ENCODE data around the gene ARHGDIB. TPM values are rescaled to one million over a fixed set of nuclear protein-coding genes. Genes with fewer than 3 reads are reported as not detected.

ARHGDIB gene
- total and polyA plus RNA-seq, 10 of the 15 experiments (the other 5 are each of a cell fraction or from before 2014, with no cell fraction given), result 796 to 2,849 (median 1,346) TPM

DNA sequence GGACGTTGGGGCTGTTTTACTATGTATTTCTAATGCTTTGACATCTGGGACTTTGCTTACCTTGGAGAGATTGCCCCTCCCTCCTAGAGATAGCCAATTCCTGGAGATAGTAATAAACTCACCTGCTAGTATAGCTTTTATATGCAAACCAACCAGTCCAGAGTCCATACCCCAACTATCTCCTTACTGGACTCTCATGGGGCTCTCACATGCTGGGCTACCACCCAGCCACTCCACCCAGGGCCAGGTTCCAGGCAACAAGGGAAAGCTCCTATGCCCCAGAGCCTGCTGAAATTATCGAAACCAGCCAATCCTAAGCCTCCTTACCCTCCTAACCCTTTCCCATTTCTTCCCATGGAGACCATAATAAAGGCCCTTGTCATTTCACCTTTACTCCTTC is 50.3 kb downstream of the ARHGDIB start:
- no TSS peak for BruUV-seq (replicated peaks)
- H4K20me1 ChIP-seq (ENCODE audit: control insufficient read depth, insufficient read depth), result no peaks in the 10 kb centered on the region
- H3K9ac ChIP-seq (ENCODE audit: control insufficient read depth, insufficient read depth, low read length), result no peak overlapping the region
- H3K36me3 ChIP-seq (ENCODE audit: control insufficient read depth in 2 of 2, insufficient read depth in 2 of 2, low read length in 1 of 2), result no peaks in the 10 kb centered on the region
- H3K4me3 ChIP-seq, result no peak overlapping the region
- in situ Hi-C loops (cut with MboI) (no loop called here), intact Hi-C loops (cut with micrococcal nuclease; ENCODE audit: unreplicated experiment) (no loop called here)
- RAD21 ChIA-PET (ENCODE audit: unreplicated experiment), result interaction anchor here (1.0 kb wide), 1 partner anchor 84 kb away, joined by 3 read pairs; no protein-coding TSS in a partner anchor
- no peak overlapping the region for H3K4me2 ChIP-seq (ENCODE audit: control insufficient read depth, insufficient read depth)
- H3K9me3 ChIP-seq (replicated peaks; ENCODE audit: control insufficient read depth, insufficient read depth, low read length), result no peaks in the 10 kb centered on the region
- POLR2A ChIA-PET, result interaction anchor here (0.5 kb wide), 1 partner anchor 386 kb away, joined by 3 read pairs; no protein-coding TSS in a partner anchor
- no peak overlapping the region for H2AFZ ChIP-seq (ENCODE audit: control insufficient read depth, low read depth, low read length)
- no peaks in the 10 kb centered on the region for H3K27me3 ChIP-seq (replicated peaks in 1 of 2; ENCODE audit: control insufficient read depth in 2 of 2, insufficient read depth in 2 of 2, low read length in 1 of 2)
- FAIRE-seq (no peak), ATAC-seq (no peak), DNase-seq (ENCODE audit: low read depth, low spot score) (no peak)
- CTCF ChIA-PET, result no interaction called here
- SMC1A ChIA-PET (ENCODE audit: uncharacterized antibody, unreplicated experiment), result interaction anchor here (0.8 to 1.7 kb wide), 2 partner anchors 16 to 25 kb away, joined by 3 to 6 read pairs; partner anchors contain the start of gene MGP
- WGBS (ENCODE audit: insufficient coverage, insufficient replicate concordance, low lambda C conversion rate, missing lambda C conversion rate), result 83% methylated on average over 2 of the region's 2 CpGs
- no peaks in the 10 kb centered on the region for H3K4me1 ChIP-seq (ENCODE audit: control insufficient read depth, insufficient read depth, low read length)
- no peak overlapping the region for H3K27ac ChIP-seq (ENCODE audit: control insufficient read depth, insufficient read depth)
- H3K79me2 ChIP-seq (ENCODE audit: control insufficient read depth, insufficient read depth, low read length), result no peaks in the 10 kb centered on the region
- TF ChIP-seq, protein P1, sequence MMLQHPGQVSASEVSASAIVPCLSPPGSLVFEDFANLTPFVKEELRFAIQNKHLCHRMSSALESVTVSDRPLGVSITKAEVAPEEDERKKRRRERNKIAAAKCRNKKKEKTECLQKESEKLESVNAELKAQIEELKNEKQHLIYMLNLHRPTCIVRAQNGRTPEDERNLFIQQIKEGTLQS (IDR thresholded peaks at IDR 0.05; ENCODE audit: borderline replicate concordance, extremely low read depth, low read depth, low read length), result no peak
- TF ChIP-seq KAT2A (conservative IDR thresholded peaks at IDR 0.05; ENCODE audit: control insufficient read depth, low read depth, low read length), result no peak
- TF ChIP-seq NBN (IDR thresholded peaks at IDR 0.05), result no peak
- TF ChIP-seq JUND (IDR thresholded peaks at IDR 0.05; ENCODE audit: low read depth, low read length), result no peak
- TF ChIP-seq FOXK2 (IDR thresholded peaks at IDR 0.05), result no peak
- TF ChIP-seq PAX8 (IDR thresholded peaks at IDR 0.05), result no peak
- TF ChIP-seq ZNF622 (IDR thresholded peaks at IDR 0.05), result no peak
- TF ChIP-seq CHD1 (IDR thresholded peaks at IDR 0.05; ENCODE audit: low read depth, low read length), result no peak
- no peak for TF ChIP-seq EP300 (IDR thresholded peaks at IDR 0.05; ENCODE audit: borderline replicate concordance in 1 of 2, control insufficient read depth in 1 of 2, low read depth in 2 of 2, low read length in 2 of 2)
- no peak for TF ChIP-seq MYC (IDR thresholded peaks at IDR 0.05; ENCODE audit: insufficient read depth, insufficient read length, insufficient replicate concordance, low read length, severe bottlenecking)
- TF ChIP-seq, protein P2, sequence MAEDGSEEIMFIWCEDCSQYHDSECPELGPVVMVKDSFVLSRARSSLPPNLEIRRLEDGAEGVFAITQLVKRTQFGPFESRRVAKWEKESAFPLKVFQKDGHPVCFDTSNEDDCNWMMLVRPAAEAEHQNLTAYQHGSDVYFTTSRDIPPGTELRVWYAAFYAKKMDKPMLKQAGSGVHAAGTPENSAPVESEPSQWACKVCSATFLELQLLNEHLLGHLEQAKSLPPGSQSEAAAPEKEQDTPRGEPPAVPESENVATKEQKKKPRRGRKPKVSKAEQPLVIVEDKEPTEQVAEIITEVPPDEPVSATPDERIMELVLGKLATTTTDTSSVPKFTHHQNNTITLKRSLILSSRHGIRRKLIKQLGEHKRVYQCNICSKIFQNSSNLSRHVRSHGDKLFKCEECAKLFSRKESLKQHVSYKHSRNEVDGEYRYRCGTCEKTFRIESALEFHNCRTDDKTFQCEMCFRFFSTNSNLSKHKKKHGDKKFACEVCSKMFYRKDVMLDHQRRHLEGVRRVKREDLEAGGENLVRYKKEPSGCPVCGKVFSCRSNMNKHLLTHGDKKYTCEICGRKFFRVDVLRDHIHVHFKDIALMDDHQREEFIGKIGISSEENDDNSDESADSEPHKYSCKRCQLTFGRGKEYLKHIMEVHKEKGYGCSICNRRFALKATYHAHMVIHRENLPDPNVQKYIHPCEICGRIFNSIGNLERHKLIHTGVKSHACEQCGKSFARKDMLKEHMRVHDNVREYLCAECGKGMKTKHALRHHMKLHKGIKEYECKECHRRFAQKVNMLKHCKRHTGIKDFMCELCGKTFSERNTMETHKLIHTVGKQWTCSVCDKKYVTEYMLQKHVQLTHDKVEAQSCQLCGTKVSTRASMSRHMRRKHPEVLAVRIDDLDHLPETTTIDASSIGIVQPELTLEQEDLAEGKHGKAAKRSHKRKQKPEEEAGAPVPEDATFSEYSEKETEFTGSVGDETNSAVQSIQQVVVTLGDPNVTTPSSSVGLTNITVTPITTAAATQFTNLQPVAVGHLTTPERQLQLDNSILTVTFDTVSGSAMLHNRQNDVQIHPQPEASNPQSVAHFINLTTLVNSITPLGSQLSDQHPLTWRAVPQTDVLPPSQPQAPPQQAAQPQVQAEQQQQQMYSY (CRISPR knock-in tag; IDR thresholded peaks at IDR 0.05), result no peak
- TF ChIP-seq STAT3 (IDR thresholded peaks at IDR 0.05; ENCODE audit: low read depth, low read length), result no peak
- TF ChIP-seq SIX5 (IDR thresholded peaks at IDR 0.05; ENCODE audit: low read depth, low read length, severe bottlenecking), result no peak
- TF ChIP-seq MXI1 (IDR thresholded peaks at IDR 0.05; ENCODE audit: low read depth, low read length), result no peak
- TF ChIP-seq ZBED1 (IDR thresholded peaks at IDR 0.05; ENCODE audit: borderline replicate concordance), result no peak
- TF ChIP-seq RUNX3 (IDR thresholded peaks at IDR 0.05; ENCODE audit: low read length), result no peak
- TF ChIP-seq, protein P3, sequence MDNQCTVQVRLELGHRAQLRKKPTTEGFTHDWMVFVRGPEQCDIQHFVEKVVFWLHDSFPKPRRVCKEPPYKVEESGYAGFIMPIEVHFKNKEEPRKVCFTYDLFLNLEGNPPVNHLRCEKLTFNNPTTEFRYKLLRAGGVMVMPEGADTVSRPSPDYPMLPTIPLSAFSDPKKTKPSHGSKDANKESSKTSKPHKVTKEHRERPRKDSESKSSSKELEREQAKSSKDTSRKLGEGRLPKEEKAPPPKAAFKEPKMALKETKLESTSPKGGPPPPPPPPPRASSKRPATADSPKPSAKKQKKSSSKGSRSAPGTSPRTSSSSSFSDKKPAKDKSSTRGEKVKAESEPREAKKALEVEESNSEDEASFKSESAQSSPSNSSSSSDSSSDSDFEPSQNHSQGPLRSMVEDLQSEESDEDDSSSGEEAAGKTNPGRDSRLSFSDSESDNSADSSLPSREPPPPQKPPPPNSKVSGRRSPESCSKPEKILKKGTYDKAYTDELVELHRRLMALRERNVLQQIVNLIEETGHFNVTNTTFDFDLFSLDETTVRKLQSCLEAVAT (IDR thresholded peaks at IDR 0.05), result no peak

Measured in GM12878 (cell line).